ENCODE results near the gene TP53I13.

DNA sequence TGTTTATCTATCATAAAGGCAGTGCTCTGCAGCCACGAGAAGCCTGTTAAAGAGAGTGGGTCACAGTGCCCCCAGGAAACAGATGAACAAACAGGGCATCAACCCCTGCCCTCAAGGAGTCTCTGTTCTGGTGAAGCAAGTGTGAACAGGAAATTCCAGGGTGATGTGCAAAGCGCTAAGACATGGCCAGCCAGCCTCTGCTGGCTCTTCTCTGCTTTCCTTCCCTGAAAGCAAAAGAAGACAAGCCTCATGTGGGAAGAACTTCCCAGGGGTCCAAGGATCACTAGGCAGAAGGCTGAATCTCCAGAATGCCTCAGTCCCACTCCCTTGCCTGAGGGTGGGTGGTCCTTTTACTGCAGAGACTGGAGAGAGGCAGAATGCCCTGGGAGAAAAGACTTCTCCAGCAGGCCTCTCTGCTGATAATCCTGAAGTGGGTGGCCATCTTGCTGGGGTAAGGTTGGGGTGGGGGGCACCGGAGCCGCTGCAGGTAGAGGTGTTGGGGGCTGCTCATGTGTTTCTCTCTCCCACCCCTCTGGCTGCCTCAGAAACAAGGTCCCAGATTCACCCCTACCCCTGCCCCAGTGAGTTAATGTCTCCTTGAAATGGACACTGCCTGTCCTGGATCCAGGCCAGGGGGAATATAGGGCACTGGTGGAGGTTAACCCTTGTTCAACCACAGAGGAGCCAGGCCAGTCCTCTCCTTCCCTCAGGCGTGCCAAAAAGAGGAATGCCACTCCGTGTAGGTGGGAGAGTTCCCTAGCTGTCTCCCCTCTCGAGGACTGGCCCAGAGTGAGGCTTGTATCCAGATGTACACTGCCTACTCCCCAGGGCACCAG lies 26.8 kb downstream of the TP53I13 start:
- no peak for TF ChIP-seq POLR2A (IDR thresholded peaks at IDR 0.05; ENCODE audit: insufficient read depth in 1 of 2, low read depth in 2 of 2, low read length in 2 of 2)
- TF ChIP-seq EP300 (IDR thresholded peaks at IDR 0.05; ENCODE audit: low read depth in 2 of 2, low read length in 2 of 2), result no peak
- TF ChIP-seq EP300 (CRISPR knock-in tag; IDR thresholded peaks at IDR 0.05; ENCODE audit: borderline replicate concordance), result no peak
- TF ChIP-seq ZC3H4 (CRISPR knock-in tag; IDR thresholded peaks at IDR 0.05; ENCODE audit: borderline replicate concordance), result no peak
- TF ChIP-seq HNF4A (CRISPR knock-in tag; IDR thresholded peaks at IDR 0.05), result no peak
- TF ChIP-seq ZSCAN30 (CRISPR knock-in tag; IDR thresholded peaks at IDR 0.05), result no peak
- TF ChIP-seq GABPB1 (CRISPR knock-in tag; IDR thresholded peaks at IDR 0.05), result no peak
- no peak for TF ChIP-seq ZBTB3 (CRISPR knock-in tag; IDR thresholded peaks at IDR 0.05; ENCODE audit: borderline replicate concordance, low read depth)
- no peak for TF ChIP-seq FOXJ3 (CRISPR knock-in tag; IDR thresholded peaks at IDR 0.05; ENCODE audit: borderline replicate concordance)
- no peak for TF ChIP-seq ZNF274 (CRISPR knock-in tag; IDR thresholded peaks at IDR 0.05)
- no peak for TF ChIP-seq ZMYM2 (CRISPR knock-in tag; IDR thresholded peaks at IDR 0.05)
- no peak for TF ChIP-seq ZNF331 (CRISPR knock-in tag; IDR thresholded peaks at IDR 0.05)
- TF ChIP-seq, protein P1, sequence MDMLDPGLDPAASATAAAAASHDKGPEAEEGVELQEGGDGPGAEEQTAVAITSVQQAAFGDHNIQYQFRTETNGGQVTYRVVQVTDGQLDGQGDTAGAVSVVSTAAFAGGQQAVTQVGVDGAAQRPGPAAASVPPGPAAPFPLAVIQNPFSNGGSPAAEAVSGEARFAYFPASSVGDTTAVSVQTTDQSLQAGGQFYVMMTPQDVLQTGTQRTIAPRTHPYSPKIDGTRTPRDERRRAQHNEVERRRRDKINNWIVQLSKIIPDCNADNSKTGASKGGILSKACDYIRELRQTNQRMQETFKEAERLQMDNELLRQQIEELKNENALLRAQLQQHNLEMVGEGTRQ (IDR thresholded peaks at IDR 0.05; ENCODE audit: low read depth, low read length), result no peak
- TF ChIP-seq, protein P1 (CRISPR knock-in tag; IDR thresholded peaks at IDR 0.05; ENCODE audit: borderline replicate concordance), result no peak

All from HepG2 (cell line).